K562 (cell line): ENCODE measurements around the gene WDR76. TPM values are rescaled to one million over a fixed set of nuclear protein-coding genes. Genes with fewer than 3 reads are reported as not detected.
A peak's percentile ranks its signal among the peaks of the same experiment; 100 is the strongest.

Source experiments
- ATF3 ChIP-seq, 2 experiments: fragments of 450-650 bp in 1 of 2; sonication (generic) in 1 of 2; formaldehyde crosslinking in 1 of 2; IDR thresholded peaks in 1 of 2; conservative IDR thresholded peaks in 1 of 2; 2 replicates each; pipeline versions ENCODE4 v1.6.1 to v1.8.1; 2016 to 2023; ENCODE audit warnings: mild to moderate bottlenecking in 2 of 2, moderate library complexity in 2 of 2, inconsistent platforms in 1 of 2, missing genetic modification reagents in 1 of 2
- CAMTA2 ChIP-seq: fragments of 250-450 bp; sonication (Bioruptor Pico); conservative IDR thresholded peaks from 2 replicates; pipeline ENCODE4 v1.5.1; 2022
- CBX2 ChIP-seq: fragments of 200-600 bp; sonication (generic); IDR thresholded peaks from one replicate; pipeline ENCODE4 v1.6.1; 2012; ENCODE audit warnings: mild to moderate bottlenecking, low read length, inconsistent platforms; ENCODE audit not compliant: insufficient read depth, poor library complexity, severe bottlenecking
- CREBBP ChIP-seq: IDR thresholded peaks from one replicate; pipeline ENCODE4 v1.6.1; 2012; ENCODE audit warnings: low read depth, mild to moderate bottlenecking, control low read depth, inconsistent platforms, low read length
- DIDO1 ChIP-seq: fragments of 450-650 bp; IDR thresholded peaks from 2 replicates; pipeline ENCODE4 v1.6.1; 2016; ENCODE audit warnings: low read depth, missing biosample characterization, missing genetic modification characterization
- ID3 ChIP-seq, 2 experiments: fragments of 250-450 bp in 1 of 2; fragments of 450-650 bp in 1 of 2; sonication (Bioruptor Pico) in 1 of 2; IDR thresholded peaks; 2 replicates each; pipeline versions ENCODE4 v1.6.1 to v1.8.0; 2016 to 2021; ENCODE audit warnings: mild to moderate bottlenecking in 2 of 2, moderate library complexity in 2 of 2, missing compliant biosample characterization in 1 of 2, missing genetic modification characterization in 1 of 2
- ILK ChIP-seq: fragments of 450-650 bp; IDR thresholded peaks from 2 replicates; pipeline ENCODE4 v1.6.1; 2016; ENCODE audit warnings: missing genetic modification characterization, low read depth, mild to moderate bottlenecking, missing compliant biosample characterization, moderate library complexity, borderline replicate concordance
- KLF6 ChIP-seq: fragments of 250-450 bp; sonication (Bioruptor Pico); IDR thresholded peaks from 2 replicates; pipeline ENCODE4 v1.4.0; 2020; ENCODE audit warnings: mild to moderate bottlenecking, moderate library complexity, borderline replicate concordance
- LARP7 ChIP-seq: fragments of 450-650 bp; IDR thresholded peaks from 2 replicates; pipeline ENCODE4 v1.6.1; 2016
- NFIC ChIP-seq: fragments of 450-650 bp; IDR thresholded peaks from 2 replicates; pipeline ENCODE4 v1.6.1; 2017; ENCODE audit warnings: mild to moderate bottlenecking, inconsistent platforms
- RERE ChIP-seq: sonication (generic); formaldehyde crosslinking; IDR thresholded peaks from 2 replicates; pipeline ENCODE4 v1.8.0; 2023; ENCODE audit warnings: missing genetic modification reagents, mild to moderate bottlenecking, borderline replicate concordance
- SIN3A ChIP-seq, 2 experiments: fragments of 150-350 bp in 1 of 2; IDR thresholded peaks; 2 replicates each; pipeline ENCODE4 v1.6.1; 2011 to 2016; ENCODE audit warnings: borderline replicate concordance in 2 of 2, low read depth in 2 of 2, low read length in 2 of 2, mild to moderate bottlenecking in 2 of 2, moderate library complexity in 2 of 2; ENCODE audit not compliant: control insufficient read depth in 1 of 2
- TEAD1 ChIP-seq, 2 experiments: fragments of 450-650 bp in 1 of 2; sonication (generic) in 1 of 2; formaldehyde crosslinking; IDR thresholded peaks; 2 replicates each; pipeline versions ENCODE4 v1.4.0 to v1.8.0; 2020 to 2022; ENCODE audit warnings: mild to moderate bottlenecking in 2 of 2, missing genetic modification reagents in 1 of 2
- TRIM25 ChIP-seq: fragments of 450-650 bp; IDR thresholded peaks from 2 replicates; pipeline ENCODE4 v1.7.0; 2016; ENCODE audit warnings: borderline replicate concordance
- ZBTB26 ChIP-seq: fragments of 450-650 bp; formaldehyde crosslinking; IDR thresholded peaks from 2 replicates; pipeline ENCODE4 v1.4.0; 2022; ENCODE audit warnings: missing genetic modification characterization
- ZNF239 ChIP-seq: fragments of 250-450 bp; sonication (Bioruptor Pico); IDR thresholded peaks from 2 replicates; pipeline ENCODE4 v1.4.0; 2020; ENCODE audit warnings: mild to moderate bottlenecking
- polyA plus RNA-seq, 8 experiments: library from polyadenylated mRNA; depleted of rRNA in 4 of 8; stranded (reverse) in 5 of 8; unstranded in 3 of 8; fragments of >200 nt; fragmentation: Nextera tagmentation in 2 of 8; fragmentation: Illumina TruSeq in 1 of 8; extraction: Ambion mirVana in 2 of 8; extraction: Trizol in 1 of 8; gene quantifications; 2 replicates each; pipeline versions ENCODE4 v1.2.1 to v1.2.3, GENCODE V29; 2011 to 2014; ENCODE audit warnings: inconsistent platforms in 1 of 8, missing spikeins in 1 of 8
- total RNA-seq, 7 experiments: library from RNA; depleted of rRNA in 6 of 7; stranded (reverse); fragments of >200 nt in 6 of 7; fragmentation: Illumina TruSeq in 2 of 7; extraction: Trizol in 2 of 7; gene quantifications; 2 replicates each; pipeline versions ENCODE4 v1.2.1 to v1.2.3, GENCODE V29; 2011 to 2021; ENCODE audit warnings: low replicate concordance in 1 of 7

WDR76 gene
- total and polyA plus RNA-seq, 9 of the 15 experiments (the other 6 are each of a cell fraction or from before 2014, with no cell fraction given), result 9.8 to 69.5 (median 44.4) TPM

GRCh38 chr15:43828061-43828657, 1.4 kb downstream of the WDR76 start (continued):
- no peak for TF ChIP-seq RERE
- no peak for TF ChIP-seq ILK
- no peak for TF ChIP-seq ID3 (CRISPR knock-in tag; IDR thresholded peaks at IDR 0.05)
- no peak for TF ChIP-seq ID3 (tag; IDR thresholded peaks at IDR 0.05)
- TF ChIP-seq ZBTB26, result no peak
- TF ChIP-seq TEAD1 (CRISPR knock-in tag; IDR thresholded peaks at IDR 0.05), result no peak
- TF ChIP-seq KLF6, result no peak
- TF ChIP-seq DIDO1 (tag), result no peak
- peak; percentile 44 for TF ChIP-seq ATF3 (IDR thresholded peaks at IDR 0.05)
- TF ChIP-seq ATF3 (CRISPR knock-in tag; conservative IDR thresholded peaks at IDR 0.05), result no peak
- 0 out of 4 replicates have a peak, but pooled peaks of 1 of the 2 experiments have one; percentile 29 for TF ChIP-seq SIN3A (IDR thresholded peaks at IDR 0.05; ENCODE audit: borderline replicate concordance in 2 of 2, control insufficient read depth in 1 of 2, low read depth in 2 of 2, low read length in 2 of 2)
- no peak for TF ChIP-seq CAMTA2
- TF ChIP-seq CREBBP, result no peak
- no peak for TF ChIP-seq LARP7
- no peak for TF ChIP-seq TRIM25
- TF ChIP-seq CBX2, result no peak
- no peak for TF ChIP-seq ZNF239 (CRISPR knock-in tag)
- no peak for TF ChIP-seq NFIC
